ENCODE measurements around the gene SDF4. TPM values are rescaled to one million over a fixed set of nuclear protein-coding genes. Genes with fewer than 3 reads are reported as not detected.
"Not testable (repeated sequence)": the region's sequence is repeated elsewhere in the genome, so short reads cannot be mapped to it uniquely, and the experiment has no call there.

The SDF4 gene
- total RNA-seq, 3 donors from 2014 or later, result 58.0 to 111 (median 79.3) TPM

DNA sequence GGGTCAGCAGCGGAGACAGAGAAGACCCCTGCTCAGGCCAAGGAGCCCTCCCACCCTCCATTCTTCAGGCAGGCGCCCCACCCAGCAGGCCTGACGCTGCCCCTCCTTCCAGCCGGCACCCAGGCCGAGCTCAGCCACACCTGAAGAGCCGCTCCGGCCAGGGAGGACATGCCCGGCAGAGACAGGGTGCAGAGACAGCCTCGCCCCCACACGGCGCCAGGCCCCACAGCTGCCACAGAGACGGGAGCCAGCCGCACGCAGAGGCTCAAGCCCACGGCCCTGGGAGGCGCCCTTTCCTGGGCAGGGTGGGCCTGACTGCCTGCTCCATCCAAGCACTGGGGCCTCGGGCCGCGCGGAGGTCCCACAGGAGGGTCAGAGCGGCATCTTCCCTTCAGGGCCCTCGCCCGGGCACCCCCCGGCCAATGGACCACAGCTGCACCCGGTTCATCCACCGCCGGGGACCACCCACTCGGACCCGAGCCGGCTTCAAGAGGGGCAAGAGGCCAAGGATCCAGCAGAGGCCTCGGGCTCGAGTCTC is 52.9 kb downstream of the SDF4 start:
- Histone ChIP-seq H3K9me3 (no peaks in the 10 kb centered on the region), H3K27ac (no peak overlapping the region), H3K36me3 (no peaks in the 10 kb centered on the region), H3K4me3 (no peak overlapping the region), H3K4me1 (no peaks in the 10 kb centered on the region), H3K27me3 (peaks cover 0 to under 1% of the 10 kb centered on the region in 2 donors)
- DNase-seq (ENCODE audit: low spot score in 2 of 2), result no peak
- intact Hi-C loops (cut with DNase I; ENCODE audit: low total_unique reads), result no loop called here
- TF ChIP-seq POLR2A (IDR thresholded peaks at IDR 0.05), result no peak
- TF ChIP-seq, protein P1, sequence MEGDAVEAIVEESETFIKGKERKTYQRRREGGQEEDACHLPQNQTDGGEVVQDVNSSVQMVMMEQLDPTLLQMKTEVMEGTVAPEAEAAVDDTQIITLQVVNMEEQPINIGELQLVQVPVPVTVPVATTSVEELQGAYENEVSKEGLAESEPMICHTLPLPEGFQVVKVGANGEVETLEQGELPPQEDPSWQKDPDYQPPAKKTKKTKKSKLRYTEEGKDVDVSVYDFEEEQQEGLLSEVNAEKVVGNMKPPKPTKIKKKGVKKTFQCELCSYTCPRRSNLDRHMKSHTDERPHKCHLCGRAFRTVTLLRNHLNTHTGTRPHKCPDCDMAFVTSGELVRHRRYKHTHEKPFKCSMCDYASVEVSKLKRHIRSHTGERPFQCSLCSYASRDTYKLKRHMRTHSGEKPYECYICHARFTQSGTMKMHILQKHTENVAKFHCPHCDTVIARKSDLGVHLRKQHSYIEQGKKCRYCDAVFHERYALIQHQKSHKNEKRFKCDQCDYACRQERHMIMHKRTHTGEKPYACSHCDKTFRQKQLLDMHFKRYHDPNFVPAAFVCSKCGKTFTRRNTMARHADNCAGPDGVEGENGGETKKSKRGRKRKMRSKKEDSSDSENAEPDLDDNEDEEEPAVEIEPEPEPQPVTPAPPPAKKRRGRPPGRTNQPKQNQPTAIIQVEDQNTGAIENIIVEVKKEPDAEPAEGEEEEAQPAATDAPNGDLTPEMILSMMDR (IDR thresholded peaks at IDR 0.05), result no peak
- no peak for TF ChIP-seq POLR2AphosphoS5 (IDR thresholded peaks at IDR 0.05)

DNA sequence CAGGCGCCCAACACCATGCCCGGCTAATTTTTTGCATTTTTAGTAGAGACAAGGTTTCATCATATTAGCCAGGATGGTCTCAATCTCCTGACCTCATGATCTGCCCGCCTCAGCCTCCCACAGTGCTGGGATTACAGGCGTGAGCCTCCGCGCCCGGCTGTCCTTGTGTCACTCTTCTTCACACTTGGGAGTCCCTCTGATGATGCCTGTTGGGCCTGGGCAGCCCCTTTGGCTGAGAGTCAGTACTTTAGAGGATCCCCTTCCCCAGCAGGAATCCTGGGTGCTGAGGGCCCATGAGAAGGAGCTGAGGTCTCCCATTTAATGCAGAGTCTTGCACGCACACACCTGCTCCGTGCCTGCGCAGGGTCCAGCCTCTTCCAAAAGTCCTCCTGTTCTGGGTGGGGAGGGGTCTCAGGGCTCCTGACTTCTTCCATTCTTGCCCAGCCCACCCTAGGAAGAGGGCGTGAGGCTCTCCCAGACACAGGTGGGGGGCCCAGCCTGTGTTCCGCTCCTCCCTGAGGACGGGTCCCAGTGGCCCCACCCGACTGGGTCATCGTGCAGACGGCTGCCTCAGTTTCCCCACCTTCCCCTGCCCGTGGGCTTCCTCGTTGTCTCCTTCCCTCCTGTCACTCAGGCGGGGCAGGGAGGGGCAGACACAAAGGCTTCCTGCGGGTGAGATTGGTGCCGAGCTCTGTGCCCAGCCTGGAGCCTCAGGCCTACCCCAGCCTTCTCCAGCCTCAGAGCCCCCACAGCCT is 54.2 kb downstream of the SDF4 start:
- TF ChIP-seq, protein P1 (IDR thresholded peaks at IDR 0.05), result no peak
- TF ChIP-seq POLR2A (IDR thresholded peaks at IDR 0.05), result no peak
- no peak for TF ChIP-seq POLR2AphosphoS5 (IDR thresholded peaks at IDR 0.05)
- H3K27ac ChIP-seq, result no peak overlapping the region
- no peak overlapping the region for H3K4me3 ChIP-seq
- H3K27me3 ChIP-seq, result peaks cover 4% of the 10 kb centered on the region in 2 donors
- H3K9me3 ChIP-seq, result no peaks in the 10 kb centered on the region
- intact Hi-C loops (cut with DNase I; ENCODE audit: low total_unique reads), result no loop called here
- no peak for DNase-seq (ENCODE audit: low spot score in 2 of 2)
- no peaks in the 10 kb centered on the region for H3K4me1 ChIP-seq
- H3K36me3 ChIP-seq, result no peaks in the 10 kb centered on the region

DNA sequence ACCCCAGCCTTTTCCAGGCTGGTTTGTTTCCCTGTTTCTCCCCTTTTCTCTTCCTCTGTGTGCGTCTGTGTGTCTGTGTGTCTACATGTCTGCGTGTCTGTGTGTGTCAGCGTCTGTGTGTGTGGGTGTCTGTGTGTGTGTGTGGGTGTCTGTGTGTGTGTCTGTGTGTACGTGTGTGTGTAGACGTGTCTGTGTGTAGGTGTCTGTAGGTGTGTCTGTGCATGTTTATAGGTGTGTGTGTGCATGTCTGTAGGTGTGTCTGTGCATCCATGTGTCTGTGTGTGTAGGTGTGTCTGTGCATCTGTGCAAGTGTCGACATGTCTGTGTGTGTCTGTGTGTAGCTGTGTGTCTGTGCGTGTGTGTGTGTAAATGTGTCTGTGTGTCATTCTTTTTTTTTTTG is 54.9 kb downstream of the SDF4 start:
- DNase-seq (ENCODE audit: low spot score in 2 of 2), result no peak
- H3K4me3 ChIP-seq, result no peak overlapping the region
- TF ChIP-seq POLR2A (IDR thresholded peaks at IDR 0.05) (no peak), POLR2AphosphoS5 (IDR thresholded peaks at IDR 0.05) (no peak)
- TF ChIP-seq, protein P1 (IDR thresholded peaks at IDR 0.05), result no peak
- intact Hi-C loops (cut with DNase I; ENCODE audit: low total_unique reads), result no loop called here
- H3K27ac ChIP-seq, result no peak overlapping the region
- peaks cover 4% of the 10 kb centered on the region in 2 donors for H3K27me3 ChIP-seq
- H3K4me1 ChIP-seq, result no peaks in the 10 kb centered on the region
- no peaks in the 10 kb centered on the region for H3K9me3 ChIP-seq
- H3K36me3 ChIP-seq, result no peaks in the 10 kb centered on the region

- H3K27me3 ChIP-seq; intact Hi-C loops (cut with DNase I; ENCODE audit: low total_unique reads); DNase-seq (ENCODE audit: low spot score in 2 of 2); H3K27ac ChIP-seq; H3K4me3 ChIP-seq; H3K4me1 ChIP-seq; H3K36me3 ChIP-seq; H3K9me3 ChIP-seq: not testable (repeated sequence)
Measured at GRCh38 chr1:1176063-1176761, 55.6 kb downstream of the SDF4 start.

DNA sequence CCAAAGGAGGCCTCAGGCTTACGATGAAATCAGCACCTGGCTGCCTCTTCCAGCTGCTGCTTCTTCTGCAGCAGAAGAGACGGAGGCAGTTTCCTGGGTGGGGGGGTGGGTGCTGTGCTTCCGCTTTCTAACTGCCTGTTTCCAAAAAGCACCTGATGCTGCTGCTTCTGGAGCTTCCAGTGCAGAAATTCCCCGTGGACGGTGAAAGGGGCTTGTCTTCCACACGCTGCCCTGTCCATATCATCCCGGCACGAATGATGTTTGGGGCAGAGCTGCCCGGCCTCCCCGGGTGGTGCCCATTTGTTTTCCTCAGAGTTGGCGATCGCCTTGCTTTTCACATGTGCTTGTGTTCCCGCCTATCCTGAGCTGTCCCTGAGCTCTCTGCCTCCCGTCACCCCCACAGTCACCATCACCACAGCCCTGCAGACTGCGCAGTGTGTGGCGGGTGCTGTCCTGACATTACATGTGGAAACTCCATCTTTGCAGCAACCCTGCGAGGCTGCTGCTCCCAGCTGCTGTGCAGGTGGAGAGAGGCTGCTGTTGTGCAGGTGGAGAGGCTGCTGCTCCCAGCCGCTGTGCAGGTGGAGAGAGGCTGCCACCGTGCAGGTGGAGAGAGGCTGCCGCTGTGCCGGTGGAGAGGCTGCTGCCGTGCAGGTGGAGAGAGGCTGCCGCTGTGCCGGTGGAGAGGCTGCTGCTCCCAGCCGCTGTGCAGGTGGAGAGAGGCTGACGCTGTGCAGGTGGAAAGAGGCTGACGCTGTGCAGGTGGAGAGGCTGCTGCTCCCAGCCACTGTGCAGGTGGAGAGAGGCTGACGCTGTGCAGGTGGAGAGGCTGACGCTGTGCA is 56.4 kb downstream of the SDF4 start:
- no peak for DNase-seq (ENCODE audit: low spot score in 2 of 2)
- H3K36me3 ChIP-seq, result no peaks in the 10 kb centered on the region
- no peaks in the 10 kb centered on the region for H3K9me3 ChIP-seq
- H3K4me1 ChIP-seq, result no peaks in the 10 kb centered on the region
- H3K27me3 ChIP-seq, result peaks cover 4% of the 10 kb centered on the region in 2 donors
- intact Hi-C loops (cut with DNase I; ENCODE audit: low total_unique reads), result no loop called here
- H3K27ac ChIP-seq, result no peak overlapping the region
- H3K4me3 ChIP-seq, result no peak overlapping the region
- no peak for TF ChIP-seq POLR2A (IDR thresholded peaks at IDR 0.05)
- TF ChIP-seq, protein P1 (IDR thresholded peaks at IDR 0.05), result no peak
- TF ChIP-seq POLR2AphosphoS5 (IDR thresholded peaks at IDR 0.05), result no peak
